Measurements from ENCODE around the gene HOXB5.

GRCh38 chr17:48544349-48545021 is 49.1 kb downstream of the HOXB5 start:
- TF ChIP-seq, protein P1, sequence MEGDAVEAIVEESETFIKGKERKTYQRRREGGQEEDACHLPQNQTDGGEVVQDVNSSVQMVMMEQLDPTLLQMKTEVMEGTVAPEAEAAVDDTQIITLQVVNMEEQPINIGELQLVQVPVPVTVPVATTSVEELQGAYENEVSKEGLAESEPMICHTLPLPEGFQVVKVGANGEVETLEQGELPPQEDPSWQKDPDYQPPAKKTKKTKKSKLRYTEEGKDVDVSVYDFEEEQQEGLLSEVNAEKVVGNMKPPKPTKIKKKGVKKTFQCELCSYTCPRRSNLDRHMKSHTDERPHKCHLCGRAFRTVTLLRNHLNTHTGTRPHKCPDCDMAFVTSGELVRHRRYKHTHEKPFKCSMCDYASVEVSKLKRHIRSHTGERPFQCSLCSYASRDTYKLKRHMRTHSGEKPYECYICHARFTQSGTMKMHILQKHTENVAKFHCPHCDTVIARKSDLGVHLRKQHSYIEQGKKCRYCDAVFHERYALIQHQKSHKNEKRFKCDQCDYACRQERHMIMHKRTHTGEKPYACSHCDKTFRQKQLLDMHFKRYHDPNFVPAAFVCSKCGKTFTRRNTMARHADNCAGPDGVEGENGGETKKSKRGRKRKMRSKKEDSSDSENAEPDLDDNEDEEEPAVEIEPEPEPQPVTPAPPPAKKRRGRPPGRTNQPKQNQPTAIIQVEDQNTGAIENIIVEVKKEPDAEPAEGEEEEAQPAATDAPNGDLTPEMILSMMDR (tag by site-specific recombination; IDR thresholded peaks at IDR 0.05), result no peak
- no peak for TF ChIP-seq ZNF776 (tag by site-specific recombination; IDR thresholded peaks at IDR 0.05; ENCODE audit: borderline replicate concordance)
- no peak for TF ChIP-seq ZNF530 (tag by site-specific recombination; IDR thresholded peaks at IDR 0.05; ENCODE audit: low read depth)
- TF ChIP-seq ZNF747 (tag by site-specific recombination; IDR thresholded peaks at IDR 0.05), result no peak
- peak; percentile 77 for TF ChIP-seq ZNF398 (tag by site-specific recombination; IDR thresholded peaks at IDR 0.05)
- no peak for TF ChIP-seq ZNF274 (IDR thresholded peaks at IDR 0.05; ENCODE audit: low read length)
- TF ChIP-seq ZNF274 (tag by site-specific recombination; IDR thresholded peaks at IDR 0.05; ENCODE audit: borderline replicate concordance), result no peak
- TF ChIP-seq ZNF501 (tag by site-specific recombination; IDR thresholded peaks at IDR 0.05), result 0 out of 2 replicates have a peak, but pooled peaks have one; percentile 25
- TF ChIP-seq, protein P2, sequence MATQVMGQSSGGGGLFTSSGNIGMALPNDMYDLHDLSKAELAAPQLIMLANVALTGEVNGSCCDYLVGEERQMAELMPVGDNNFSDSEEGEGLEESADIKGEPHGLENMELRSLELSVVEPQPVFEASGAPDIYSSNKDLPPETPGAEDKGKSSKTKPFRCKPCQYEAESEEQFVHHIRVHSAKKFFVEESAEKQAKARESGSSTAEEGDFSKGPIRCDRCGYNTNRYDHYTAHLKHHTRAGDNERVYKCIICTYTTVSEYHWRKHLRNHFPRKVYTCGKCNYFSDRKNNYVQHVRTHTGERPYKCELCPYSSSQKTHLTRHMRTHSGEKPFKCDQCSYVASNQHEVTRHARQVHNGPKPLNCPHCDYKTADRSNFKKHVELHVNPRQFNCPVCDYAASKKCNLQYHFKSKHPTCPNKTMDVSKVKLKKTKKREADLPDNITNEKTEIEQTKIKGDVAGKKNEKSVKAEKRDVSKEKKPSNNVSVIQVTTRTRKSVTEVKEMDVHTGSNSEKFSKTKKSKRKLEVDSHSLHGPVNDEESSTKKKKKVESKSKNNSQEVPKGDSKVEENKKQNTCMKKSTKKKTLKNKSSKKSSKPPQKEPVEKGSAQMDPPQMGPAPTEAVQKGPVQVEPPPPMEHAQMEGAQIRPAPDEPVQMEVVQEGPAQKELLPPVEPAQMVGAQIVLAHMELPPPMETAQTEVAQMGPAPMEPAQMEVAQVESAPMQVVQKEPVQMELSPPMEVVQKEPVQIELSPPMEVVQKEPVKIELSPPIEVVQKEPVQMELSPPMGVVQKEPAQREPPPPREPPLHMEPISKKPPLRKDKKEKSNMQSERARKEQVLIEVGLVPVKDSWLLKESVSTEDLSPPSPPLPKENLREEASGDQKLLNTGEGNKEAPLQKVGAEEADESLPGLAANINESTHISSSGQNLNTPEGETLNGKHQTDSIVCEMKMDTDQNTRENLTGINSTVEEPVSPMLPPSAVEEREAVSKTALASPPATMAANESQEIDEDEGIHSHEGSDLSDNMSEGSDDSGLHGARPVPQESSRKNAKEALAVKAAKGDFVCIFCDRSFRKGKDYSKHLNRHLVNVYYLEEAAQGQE (tag by site-specific recombination; IDR thresholded peaks at IDR 0.05), result no peak
- TF ChIP-seq YY1 (tag by site-specific recombination; IDR thresholded peaks at IDR 0.05), result no peak; the same call in 1 of the 2 replicates
- no peak for TF ChIP-seq ZNF670 (tag by site-specific recombination; IDR thresholded peaks at IDR 0.05; ENCODE audit: low read depth)
- no peak for TF ChIP-seq PBX3 (CRISPR knock-in tag; IDR thresholded peaks at IDR 0.05)
- peak; percentile 47 for TF ChIP-seq ZXDB (tag by site-specific recombination; IDR thresholded peaks at IDR 0.05)
- no peak for TF ChIP-seq KLF16 (tag by site-specific recombination; IDR thresholded peaks at IDR 0.05)
